Measurements from ENCODE around the gene MAPK13.

DNA sequence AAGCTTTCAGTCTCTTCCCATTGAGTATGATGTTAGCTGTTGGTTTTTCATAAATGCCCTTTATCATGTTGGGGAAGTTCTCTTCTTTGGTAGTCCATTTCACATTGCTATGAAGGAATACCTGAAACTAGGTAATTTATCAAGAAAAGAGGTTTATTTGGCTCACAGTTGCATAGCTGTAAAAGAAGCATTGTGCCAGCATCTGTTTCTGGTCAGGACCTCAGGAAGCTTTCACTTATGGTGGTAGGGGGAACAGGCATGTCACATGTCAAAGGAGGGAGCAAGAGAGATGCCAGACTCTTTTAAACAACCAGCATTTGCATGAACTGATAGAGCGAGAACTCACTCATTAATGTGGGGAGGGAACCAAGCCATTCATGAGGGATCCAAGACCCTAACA is 48.0 kb upstream of the MAPK13 start:
- TF ChIP-seq, protein P1, sequence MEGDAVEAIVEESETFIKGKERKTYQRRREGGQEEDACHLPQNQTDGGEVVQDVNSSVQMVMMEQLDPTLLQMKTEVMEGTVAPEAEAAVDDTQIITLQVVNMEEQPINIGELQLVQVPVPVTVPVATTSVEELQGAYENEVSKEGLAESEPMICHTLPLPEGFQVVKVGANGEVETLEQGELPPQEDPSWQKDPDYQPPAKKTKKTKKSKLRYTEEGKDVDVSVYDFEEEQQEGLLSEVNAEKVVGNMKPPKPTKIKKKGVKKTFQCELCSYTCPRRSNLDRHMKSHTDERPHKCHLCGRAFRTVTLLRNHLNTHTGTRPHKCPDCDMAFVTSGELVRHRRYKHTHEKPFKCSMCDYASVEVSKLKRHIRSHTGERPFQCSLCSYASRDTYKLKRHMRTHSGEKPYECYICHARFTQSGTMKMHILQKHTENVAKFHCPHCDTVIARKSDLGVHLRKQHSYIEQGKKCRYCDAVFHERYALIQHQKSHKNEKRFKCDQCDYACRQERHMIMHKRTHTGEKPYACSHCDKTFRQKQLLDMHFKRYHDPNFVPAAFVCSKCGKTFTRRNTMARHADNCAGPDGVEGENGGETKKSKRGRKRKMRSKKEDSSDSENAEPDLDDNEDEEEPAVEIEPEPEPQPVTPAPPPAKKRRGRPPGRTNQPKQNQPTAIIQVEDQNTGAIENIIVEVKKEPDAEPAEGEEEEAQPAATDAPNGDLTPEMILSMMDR (conservative IDR thresholded peaks at IDR 0.05; ENCODE audit: low read depth, low read length): no peak
- no peak for TF ChIP-seq EZH2 (IDR thresholded peaks at IDR 0.05; ENCODE audit: borderline replicate concordance, low read depth, low read length, poor library complexity, severe bottlenecking)
